Ishikawa (cell line): Measurements from ENCODE around the gene TIMP3.

Experiments used
- EP300 ChIP-seq: IDR thresholded peaks from 2 replicates; pipeline ENCODE4 v1.6.1; 2012; ENCODE audit warnings: borderline replicate concordance
- RAD21 ChIP-seq: IDR thresholded peaks from 2 replicates; pipeline ENCODE4 v1.6.1; 2012; ENCODE audit warnings: low read depth
- REST ChIP-seq: IDR thresholded peaks from 2 replicates; pipeline ENCODE4 v1.6.1; 2012; ENCODE audit warnings: low read depth, mild to moderate bottlenecking
- TAF1 ChIP-seq: IDR thresholded peaks from 2 replicates; pipeline ENCODE4 v1.6.1; 2012; ENCODE audit warnings: low read depth, mild to moderate bottlenecking
- YY1 ChIP-seq: IDR thresholded peaks from 2 replicates; pipeline ENCODE4 v1.6.1; 2012; ENCODE audit warnings: low read depth

GRCh38 chr22:32801537-32802236, at the start of gene TIMP3:
- no peak for TF ChIP-seq EP300
- TF ChIP-seq RAD21: no peak
- no peak for TF ChIP-seq TAF1
- no peak for TF ChIP-seq YY1
- TF ChIP-seq REST: no peak
